Breast epithelium (tissue), 3 donors: ENCODE results near the gene NR4A3.

Experiments
- CTCF ChIP-seq, 3 donors: fragments of 450-650 bp; IDR thresholded peaks; one replicate each; pipeline ENCODE4 v1.5.1; 2016 to 2017; ENCODE audit warnings: antibody characterized with exemption in 3 of 3, mild to moderate bottlenecking in 3 of 3, moderate library complexity in 3 of 3
- POLR2AphosphoS5 ChIP-seq, 3 donors: sonication (generic); formaldehyde crosslinking; IDR thresholded peaks; one replicate each; pipeline ENCODE4 v1.6.1; 2017; ENCODE audit warnings: antibody characterized with exemption in 3 of 3

GRCh38 chr9:99859243-99859980, 37.7 kb downstream of the NR4A3 start:
- TF ChIP-seq CTCF (IDR thresholded peaks at IDR 0.05) (no peak), POLR2AphosphoS5 (IDR thresholded peaks at IDR 0.05) (no peak)
